ENCODE results near the gene ETV5. TPM values are rescaled to one million over a fixed set of nuclear protein-coding genes. Genes with fewer than 3 reads are reported as not detected.

Gene ETV5
- total RNA-seq, 3 donors from 2014 or later = 9.1 to 19.0 (median 16.1) TPM

- Histone ChIP-seq H3K27me3 (no peaks in the 10 kb centered on the region), H3K27ac (peak overlapping the region in 1 of 2 donors; percentile 14), H3K36me3 (no peaks in the 10 kb centered on the region), H3K4me1 (no peaks in the 10 kb centered on the region), H3K4me3 (no peak overlapping the region), H3K9me3 (no peaks in the 10 kb centered on the region)
- TF ChIP-seq CTCF (IDR thresholded peaks at IDR 0.05) (no peak), POLR2AphosphoS5 (IDR thresholded peaks at IDR 0.05) (no peak), POLR2A (IDR thresholded peaks at IDR 0.05) (no peak)
- DNase-seq (ENCODE audit: low spot score in 2 of 2) = no peak
- intact Hi-C loops (cut with DNase I; ENCODE audit: low total_unique reads) = no loop called here
These were observed 27.9 kb downstream of the ETV5 start for GRCh38 chr3:186080849-186081438.

GRCh38 chr3:186079925-186080324, 29.0 kb downstream of the ETV5 start:
- H3K27me3 ChIP-seq = no peaks in the 10 kb centered on the region
- DNase-seq (ENCODE audit: low spot score in 2 of 2) = peak in 1 of 2 donors; percentile 37
- intact Hi-C loops (cut with DNase I; ENCODE audit: low total_unique reads) = no loop called here
- H3K9me3 ChIP-seq = peaks cover 0 to 6% of the 10 kb centered on the region in 2 donors
- no peaks in the 10 kb centered on the region for H3K36me3 ChIP-seq
- TF ChIP-seq POLR2AphosphoS5 (IDR thresholded peaks at IDR 0.05) (no peak), CTCF (IDR thresholded peaks at IDR 0.05) (no peak), POLR2A (IDR thresholded peaks at IDR 0.05) (no peak)
- H3K4me1 ChIP-seq = no peaks in the 10 kb centered on the region
- no peak overlapping the region for H3K4me3 ChIP-seq
- no peak overlapping the region for H3K27ac ChIP-seq

- intact Hi-C loops (cut with DNase I; ENCODE audit: low total_unique reads) = no loop called here
- H3K27ac ChIP-seq = no peak overlapping the region
- H3K4me3 ChIP-seq = no peak overlapping the region
- H3K4me1 ChIP-seq = no peaks in the 10 kb centered on the region
- H3K36me3 ChIP-seq = no peaks in the 10 kb centered on the region
- H3K27me3 ChIP-seq = no peaks in the 10 kb centered on the region
- no peak for DNase-seq (ENCODE audit: low spot score in 2 of 2)
- no peak for TF ChIP-seq POLR2AphosphoS5 (IDR thresholded peaks at IDR 0.05)
- no peak for TF ChIP-seq POLR2A (IDR thresholded peaks at IDR 0.05)
- TF ChIP-seq CTCF (IDR thresholded peaks at IDR 0.05) = no peak
- peaks cover 0 to 9% of the 10 kb centered on the region in 2 donors for H3K9me3 ChIP-seq
These were observed 31.4 kb downstream of the ETV5 start for GRCh38 chr3:186077466-186077865.

GRCh38 chr3:186075931-186076567, 32.8 kb downstream of the ETV5 start:
- TF ChIP-seq POLR2A (IDR thresholded peaks at IDR 0.05) (no peak), POLR2AphosphoS5 (IDR thresholded peaks at IDR 0.05) (no peak), CTCF (IDR thresholded peaks at IDR 0.05) (no peak)
- Histone ChIP-seq H3K27ac (no peak overlapping the region), H3K27me3 (no peaks in the 10 kb centered on the region), H3K36me3 (no peaks in the 10 kb centered on the region), H3K4me1 (no peaks in the 10 kb centered on the region), H3K4me3 (no peak overlapping the region), H3K9me3 (peaks cover 0 to 9% of the 10 kb centered on the region in 2 donors)
- intact Hi-C loops (cut with DNase I; ENCODE audit: low total_unique reads) = no loop called here
- no peak for DNase-seq (ENCODE audit: low spot score in 2 of 2)

- no peak overlapping the region for H3K27ac ChIP-seq
- H3K4me3 ChIP-seq = no peak overlapping the region
- DNase-seq (ENCODE audit: low spot score in 2 of 2) = no peak
- H3K9me3 ChIP-seq = peaks cover 0 to 9% of the 10 kb centered on the region in 2 donors
- H3K27me3 ChIP-seq = no peaks in the 10 kb centered on the region
- TF ChIP-seq POLR2A (IDR thresholded peaks at IDR 0.05) = no peak
- TF ChIP-seq CTCF (IDR thresholded peaks at IDR 0.05) = no peak
- no peak for TF ChIP-seq POLR2AphosphoS5 (IDR thresholded peaks at IDR 0.05)
- intact Hi-C loops (cut with DNase I; ENCODE audit: low total_unique reads) = no loop called here
- H3K36me3 ChIP-seq = no peaks in the 10 kb centered on the region
- H3K4me1 ChIP-seq = no peaks in the 10 kb centered on the region
These were observed 33.4 kb downstream of the ETV5 start for GRCh38 chr3:186075489-186075888.
